ENCODE measurements around the gene CEP250.

The CEP250 gene

DNA sequence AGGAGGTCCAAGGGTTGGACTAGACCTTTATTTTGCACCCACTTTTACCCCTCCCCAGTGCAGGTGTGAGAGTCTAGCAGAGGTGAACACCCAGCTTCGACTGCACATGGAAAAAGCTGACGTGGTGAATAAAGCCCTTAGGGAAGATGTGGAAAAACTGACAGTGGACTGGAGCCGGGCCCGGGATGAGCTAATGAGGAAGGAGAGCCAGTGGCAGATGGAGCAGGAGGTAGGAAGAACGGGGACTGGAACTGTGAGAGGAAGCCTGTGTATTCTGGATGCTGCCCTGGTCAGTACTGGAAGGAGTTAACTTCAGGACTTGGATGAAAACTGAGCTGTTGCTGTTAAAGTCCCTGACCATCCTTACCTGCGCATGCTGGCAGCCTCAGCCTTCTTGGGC, 10.6 kb downstream of the CEP250 start:
- Histone ChIP-seq H3K4me2 (ENCODE audit: low read depth, low read length, poor library complexity, severe bottlenecking) (no peak overlapping the region), H3K9ac (ENCODE audit: low read depth, low read length, poor library complexity, severe bottlenecking) (no peak overlapping the region), H4K20me1 (ENCODE audit: insufficient read depth, low read length, poor library complexity, severe bottlenecking) (no peaks in the 10 kb centered on the region), H3K36me3 (ENCODE audit: insufficient read depth, low read length) (peaks cover 32% of the 10 kb centered on the region; the same call in 1 of the 2 replicates), H3F3A (ENCODE audit: low read depth) (no peaks in the 10 kb centered on the region), H3K27me3 (ENCODE audit: insufficient read depth, low read length, poor library complexity, severe bottlenecking) (no peaks in the 10 kb centered on the region), H3K4me1 (ENCODE audit: insufficient read depth, low read length, poor library complexity, severe bottlenecking) (no peaks in the 10 kb centered on the region), H3K79me2 (ENCODE audit: insufficient read depth, low read length) (no peaks in the 10 kb centered on the region), H2AFZ (ENCODE audit: low read length) (no peak overlapping the region), H3K9me2 (replicated peaks; ENCODE audit: low read depth, low read length) (no peaks in the 10 kb centered on the region), H3K4me3 (ENCODE audit: low read length, poor library complexity, severe bottlenecking) (no peak overlapping the region), H3K9me3 (ENCODE audit: insufficient read depth, low read depth, low read length) (no peaks in the 10 kb centered on the region)
- TF ChIP-seq CTCF (conservative IDR thresholded peaks at IDR 0.05; ENCODE audit: low read length): no peak
- no peak for TF ChIP-seq EZH2phosphoT487 (IDR thresholded peaks at IDR 0.05; ENCODE audit: borderline replicate concordance)

- no peak overlapping the region for H2AFZ ChIP-seq (ENCODE audit: low read length)
- H3K4me3 ChIP-seq (ENCODE audit: low read length, poor library complexity, severe bottlenecking): no peak overlapping the region
- no peaks in the 10 kb centered on the region for H3K4me1 ChIP-seq (ENCODE audit: insufficient read depth, low read length, poor library complexity, severe bottlenecking)
- no peak overlapping the region for H3K4me2 ChIP-seq (ENCODE audit: low read depth, low read length, poor library complexity, severe bottlenecking)
- no peak overlapping the region for H3K9ac ChIP-seq (ENCODE audit: low read depth, low read length, poor library complexity, severe bottlenecking)
- no peaks in the 10 kb centered on the region for H3K9me2 ChIP-seq (replicated peaks; ENCODE audit: low read depth, low read length)
- TF ChIP-seq EZH2phosphoT487 (IDR thresholded peaks at IDR 0.05; ENCODE audit: borderline replicate concordance) (no peak), CTCF (conservative IDR thresholded peaks at IDR 0.05; ENCODE audit: low read length) (no peak)
- no peaks in the 10 kb centered on the region for H3K79me2 ChIP-seq (ENCODE audit: insufficient read depth, low read length)
- no peaks in the 10 kb centered on the region for H3K27me3 ChIP-seq (ENCODE audit: insufficient read depth, low read length, poor library complexity, severe bottlenecking)
- H3F3A ChIP-seq (ENCODE audit: low read depth): no peaks in the 10 kb centered on the region
- peaks cover 31% of the 10 kb centered on the region; the same call in 1 of the 2 replicates for H3K36me3 ChIP-seq (ENCODE audit: insufficient read depth, low read length)
- no peaks in the 10 kb centered on the region for H4K20me1 ChIP-seq (ENCODE audit: insufficient read depth, low read length, poor library complexity, severe bottlenecking)
- no peaks in the 10 kb centered on the region for H3K9me3 ChIP-seq (ENCODE audit: insufficient read depth, low read depth, low read length)
Observed at GRCh38 chr20:35466856-35467255, 11.5 kb downstream of the CEP250 start.

DNA sequence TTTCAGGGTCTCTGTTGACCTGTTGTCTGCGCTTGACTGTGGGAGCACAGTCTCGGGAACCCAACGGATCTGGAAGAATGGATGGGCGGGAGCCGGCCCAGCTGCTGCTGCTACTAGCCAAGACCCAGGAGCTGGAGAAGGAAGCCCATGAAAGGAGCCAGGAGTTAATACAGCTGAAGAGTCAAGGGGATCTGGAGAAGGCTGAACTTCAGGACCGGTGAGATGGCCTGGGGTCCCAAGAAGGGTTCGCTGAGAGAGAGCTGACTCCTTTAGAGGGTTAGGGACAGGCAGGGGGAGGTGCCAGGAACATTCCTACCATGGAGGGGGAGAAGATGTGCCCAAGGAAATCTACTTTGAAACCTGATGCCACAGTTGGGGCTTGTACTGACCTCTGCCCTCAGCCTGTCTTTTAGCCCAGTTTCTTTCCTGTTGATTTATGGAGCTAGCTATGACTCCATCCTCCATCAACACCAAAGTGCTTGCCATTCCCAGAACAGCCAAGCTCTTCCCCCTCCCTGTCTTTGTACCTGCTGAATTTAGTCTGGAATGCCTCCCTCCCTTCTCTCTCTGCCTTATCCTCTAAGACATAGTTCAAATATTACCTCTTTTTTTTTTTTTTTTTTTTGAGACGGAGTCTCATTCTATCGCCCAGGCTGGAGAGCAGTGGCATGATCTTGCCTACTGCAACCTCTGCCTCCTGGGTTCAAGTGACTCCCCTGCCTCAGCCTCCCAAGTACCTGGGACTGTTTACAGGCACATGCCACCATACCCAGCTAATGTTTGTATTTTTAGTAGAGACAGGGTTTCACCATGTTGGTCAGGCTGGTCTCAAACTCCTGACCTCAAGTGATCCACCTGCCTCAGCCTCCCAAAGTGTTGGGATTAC, 12.2 kb downstream of the CEP250 start:
- Histone ChIP-seq H3K9me2 (replicated peaks; ENCODE audit: low read depth, low read length) (no peaks in the 10 kb centered on the region), H3K9ac (ENCODE audit: low read depth, low read length, poor library complexity, severe bottlenecking) (no peak overlapping the region), H3K4me1 (ENCODE audit: insufficient read depth, low read length, poor library complexity, severe bottlenecking) (no peaks in the 10 kb centered on the region), H3K27me3 (ENCODE audit: insufficient read depth, low read length, poor library complexity, severe bottlenecking) (no peaks in the 10 kb centered on the region), H3F3A (ENCODE audit: low read depth) (no peaks in the 10 kb centered on the region), H3K4me2 (ENCODE audit: low read depth, low read length, poor library complexity, severe bottlenecking) (no peak overlapping the region), H4K20me1 (ENCODE audit: insufficient read depth, low read length, poor library complexity, severe bottlenecking) (no peaks in the 10 kb centered on the region), H3K9me3 (ENCODE audit: insufficient read depth, low read depth, low read length) (no peaks in the 10 kb centered on the region), H3K79me2 (ENCODE audit: insufficient read depth, low read length) (no peaks in the 10 kb centered on the region), H2AFZ (ENCODE audit: low read length) (no peak overlapping the region), H3K36me3 (ENCODE audit: insufficient read depth, low read length) (peaks cover 32% of the 10 kb centered on the region; the same call in 1 of the 2 replicates), H3K4me3 (ENCODE audit: low read length, poor library complexity, severe bottlenecking) (no peak overlapping the region)
- TF ChIP-seq EZH2phosphoT487 (IDR thresholded peaks at IDR 0.05; ENCODE audit: borderline replicate concordance) (no peak), CTCF (conservative IDR thresholded peaks at IDR 0.05; ENCODE audit: low read length) (no peak)

Data from Loucy (cell line).